H9 (cell line): ENCODE results near the gene LCE6A. TPM values are rescaled to one million over a fixed set of nuclear protein-coding genes. Genes with fewer than 3 reads are reported as not detected.

Experiments
- DNase-seq: peaks from one replicate; pipeline ENCODE4 v3.0.0-alpha.2; 2017
- H2AFZ ChIP-seq: one replicate; pipeline ENCODE4 v1.6.1; 2013; ENCODE audit warnings: mild to moderate bottlenecking, low read length, control low read depth, moderate library complexity
- H2AK5ac ChIP-seq: 2 replicates; pipeline ENCODE4 v1.6.1; 2013; ENCODE audit warnings: low read length, control low read depth, mixed read lengths; ENCODE audit not compliant: insufficient read length
- H2BK120ac ChIP-seq: one replicate; pipeline ENCODE4 v1.6.1; 2013; ENCODE audit warnings: low read depth, mild to moderate bottlenecking, low read length, control low read depth, inconsistent platforms; ENCODE audit not compliant: poor library complexity, severe bottlenecking
- H2BK12ac ChIP-seq: 2 replicates; pipeline ENCODE4 v1.6.1; 2013; ENCODE audit warnings: low read length, control low read depth, mixed read lengths, low read depth; ENCODE audit not compliant: insufficient read length
- H2BK15ac ChIP-seq: 2 replicates; pipeline ENCODE4 v1.6.1; 2013; ENCODE audit warnings: low read depth, low read length, control low read depth
- H2BK20ac ChIP-seq: one replicate; pipeline ENCODE4 v1.6.1; 2013; ENCODE audit warnings: low read depth, mild to moderate bottlenecking, low read length, control low read depth, inconsistent platforms; ENCODE audit not compliant: poor library complexity, severe bottlenecking
- H2BK5ac ChIP-seq: 2 replicates; pipeline ENCODE4 v1.6.1; 2013; ENCODE audit warnings: low read length, control low read depth, mixed read lengths; ENCODE audit not compliant: insufficient read length
- H3K14ac ChIP-seq: 2 replicates; pipeline ENCODE4 v1.6.1; 2013; ENCODE audit warnings: low read length, control low read depth; ENCODE audit not compliant: insufficient read depth
- H3K18ac ChIP-seq: 2 replicates; pipeline ENCODE4 v1.6.1; 2013; ENCODE audit warnings: low read depth, mild to moderate bottlenecking, mixed read lengths, low read length, control low read depth; ENCODE audit not compliant: insufficient read length
- H3K23ac ChIP-seq: 2 replicates; pipeline ENCODE4 v1.6.1; 2013; ENCODE audit warnings: low read length, control low read depth, mixed read lengths, low read depth; ENCODE audit not compliant: insufficient read length
- H3K23me2 ChIP-seq: 2 replicates; pipeline ENCODE4 v1.6.1; 2013; ENCODE audit warnings: low read depth, mild to moderate bottlenecking, mixed read lengths, low read length, control low read depth; ENCODE audit not compliant: insufficient read length, poor library complexity, severe bottlenecking
- H3K27ac ChIP-seq: 2 replicates; pipeline ENCODE4 v1.5.1; 2013; ENCODE audit warnings: low read length, control low read depth, mixed read lengths, low read depth; ENCODE audit not compliant: insufficient read length
- H3K27me3 ChIP-seq: 2 replicates; pipeline ENCODE4 v1.6.1; 2013; ENCODE audit warnings: low read length, control low read depth, inconsistent platforms; ENCODE audit not compliant: insufficient read depth
- H3K4ac ChIP-seq: 2 replicates; pipeline ENCODE4 v1.6.1; 2013; ENCODE audit warnings: low read depth, mild to moderate bottlenecking, control low read depth, inconsistent platforms, low read length, moderate library complexity
- H3K4me1 ChIP-seq: 2 replicates; pipeline ENCODE4 v1.6.1; 2013; ENCODE audit warnings: low read length, control low read depth, inconsistent platforms; ENCODE audit not compliant: insufficient read depth
- H3K4me2 ChIP-seq: 2 replicates; pipeline ENCODE4 v1.6.1; 2013; ENCODE audit warnings: low read length, control low read depth, mixed read lengths; ENCODE audit not compliant: insufficient read length, insufficient read depth
- H3K56ac ChIP-seq: 2 replicates; pipeline ENCODE4 v1.6.1; 2013; ENCODE audit warnings: low read depth, mild to moderate bottlenecking, mixed read lengths, low read length, control low read depth; ENCODE audit not compliant: insufficient read length
- H3K79me1 ChIP-seq: 2 replicates; pipeline ENCODE4 v1.6.1; 2013; ENCODE audit warnings: low read depth, mild to moderate bottlenecking, moderate library complexity, low read length, control low read depth, inconsistent platforms; ENCODE audit not compliant: insufficient read depth, poor library complexity, severe bottlenecking
- H3K79me2 ChIP-seq: 2 replicates; pipeline ENCODE4 v1.6.1; 2013; ENCODE audit warnings: low read length, control low read depth, inconsistent platforms; ENCODE audit not compliant: insufficient read depth
- H3K9ac ChIP-seq: 2 replicates; pipeline ENCODE4 v1.6.1; 2013; ENCODE audit warnings: low read length, control low read depth, mixed read lengths; ENCODE audit not compliant: insufficient read length; ENCODE audit errors: extremely low read depth
- H3K9me3 ChIP-seq: one replicate; pipeline ENCODE4 v1.6.1; 2013; ENCODE audit warnings: low read depth, low read length, inconsistent platforms; ENCODE audit not compliant: control insufficient read depth
- H3T11ph ChIP-seq: one replicate; pipeline ENCODE4 v1.6.1; 2013; ENCODE audit warnings: mild to moderate bottlenecking, low read length, control low read depth, inconsistent platforms
- H4K20me1 ChIP-seq: one replicate; pipeline ENCODE4 v1.6.1; 2013; ENCODE audit not compliant: control insufficient read depth, insufficient read length, insufficient read depth
- H4K5ac ChIP-seq: 2 replicates; pipeline ENCODE4 v1.6.1; 2013; ENCODE audit warnings: low read depth, mild to moderate bottlenecking, mixed read lengths, low read length, control low read depth; ENCODE audit not compliant: insufficient read length
- H4K8ac ChIP-seq: replicated peaks from 2 replicates; pipeline ENCODE4 v1.6.1; 2013; ENCODE audit warnings: low read length, control low read depth, mixed read lengths, low read depth; ENCODE audit not compliant: insufficient read length
- H4K91ac ChIP-seq: 2 replicates; pipeline ENCODE4 v1.6.1; 2013; ENCODE audit warnings: low read depth, mild to moderate bottlenecking, moderate library complexity, mixed read lengths, low read length, control low read depth; ENCODE audit not compliant: insufficient read length
- H3K27ac Mint-ChIP-seq, 3 experiments: 2 replicates in 2 of 3; 3 replicates in 1 of 3; pipeline ENCODE4 v1.8.0; 2020 to 2021; ENCODE audit warnings: mixed read lengths in 3 of 3, mild to moderate bottlenecking in 1 of 3, moderate library complexity in 1 of 3
- H3K27me3 Mint-ChIP-seq: 2 replicates; pipeline ENCODE4 v1.8.0; 2021; ENCODE audit warnings: low read depth, mild to moderate bottlenecking, moderate library complexity, mixed read lengths
- H3K36me3 Mint-ChIP-seq, 3 experiments: 2 replicates in 2 of 3; 3 replicates in 1 of 3; pipeline ENCODE4 v1.8.0; 2020 to 2021; ENCODE audit warnings: low read depth in 3 of 3, mixed read lengths in 3 of 3; ENCODE audit not compliant: insufficient read depth in 1 of 3
- H3K4me1 Mint-ChIP-seq, 2 experiments: 2 replicates each; pipeline ENCODE4 v1.8.0; 2020; ENCODE audit warnings: mixed read lengths in 2 of 2
- H3K4me3 Mint-ChIP-seq, 2 experiments: 2 replicates in 1 of 2; 3 replicates in 1 of 2; pipeline ENCODE4 v1.8.0; 2020 to 2021; ENCODE audit warnings: mild to moderate bottlenecking in 2 of 2, mixed read lengths in 2 of 2, moderate library complexity in 1 of 2
- H3K9me3 Mint-ChIP-seq, 2 experiments: 2 replicates in 1 of 2; 3 replicates in 1 of 2; pipeline ENCODE4 v1.8.0; 2020; ENCODE audit warnings: mild to moderate bottlenecking in 2 of 2, mixed read lengths in 2 of 2, moderate library complexity in 1 of 2
- WGBS: extraction: QIAGEN DNeasy Blood & Tissue Kit; methylation state at CpG from one replicate; pipeline ENCODE4 v1.1.7; 2013; ENCODE audit warnings: missing lambda C conversion rate, low lambda C conversion rate, mixed read lengths; ENCODE audit not compliant: insufficient read length; ENCODE audit errors: extremely low coverage; 5-methylcytosine and 5-hydroxymethylcytosine counted together
- total RNA-seq: library from RNA; stranded (reverse); gene quantifications from 2 replicates; pipeline ENCODE4 v1.2.1, GENCODE V29; 2021
- TF ChIP-seq, protein P1 (sequence below): fragments of 200-600 bp; sonication (generic); conservative IDR thresholded peaks from 3 replicates; pipeline ENCODE4 v1.8.0; 2021; ENCODE audit warnings: antibody characterized with exemption, mild to moderate bottlenecking

The LCE6A gene
- total RNA-seq, 1 experiment from 2014 or later, result not detected

- no peak overlapping the region for H2AFZ ChIP-seq
- H3K27ac ChIP-seq, result no peak overlapping the region
- TF ChIP-seq, protein P1, sequence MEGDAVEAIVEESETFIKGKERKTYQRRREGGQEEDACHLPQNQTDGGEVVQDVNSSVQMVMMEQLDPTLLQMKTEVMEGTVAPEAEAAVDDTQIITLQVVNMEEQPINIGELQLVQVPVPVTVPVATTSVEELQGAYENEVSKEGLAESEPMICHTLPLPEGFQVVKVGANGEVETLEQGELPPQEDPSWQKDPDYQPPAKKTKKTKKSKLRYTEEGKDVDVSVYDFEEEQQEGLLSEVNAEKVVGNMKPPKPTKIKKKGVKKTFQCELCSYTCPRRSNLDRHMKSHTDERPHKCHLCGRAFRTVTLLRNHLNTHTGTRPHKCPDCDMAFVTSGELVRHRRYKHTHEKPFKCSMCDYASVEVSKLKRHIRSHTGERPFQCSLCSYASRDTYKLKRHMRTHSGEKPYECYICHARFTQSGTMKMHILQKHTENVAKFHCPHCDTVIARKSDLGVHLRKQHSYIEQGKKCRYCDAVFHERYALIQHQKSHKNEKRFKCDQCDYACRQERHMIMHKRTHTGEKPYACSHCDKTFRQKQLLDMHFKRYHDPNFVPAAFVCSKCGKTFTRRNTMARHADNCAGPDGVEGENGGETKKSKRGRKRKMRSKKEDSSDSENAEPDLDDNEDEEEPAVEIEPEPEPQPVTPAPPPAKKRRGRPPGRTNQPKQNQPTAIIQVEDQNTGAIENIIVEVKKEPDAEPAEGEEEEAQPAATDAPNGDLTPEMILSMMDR, result no peak
- no peak overlapping the region for H2BK5ac ChIP-seq
- no peaks in the 10 kb centered on the region for H3K23me2 ChIP-seq
- no peak overlapping the region for H3K4me3 Mint-ChIP-seq
- peaks cover 88 to 93% of the 10 kb centered on the region in 2 experiments for H3K9me3 Mint-ChIP-seq
- no peaks in the 10 kb centered on the region for H3K4me1 ChIP-seq
- H3K9me3 ChIP-seq, result peaks cover 55% of the 10 kb centered on the region
- H4K91ac ChIP-seq, result no peak overlapping the region
- H3K27me3 ChIP-seq, result no peaks in the 10 kb centered on the region; the same call in 1 of the 2 replicates
- no peaks in the 10 kb centered on the region for H3K79me2 ChIP-seq
- no peak overlapping the region for H3K27ac Mint-ChIP-seq
- H2BK20ac ChIP-seq, result no peak overlapping the region
- no peak overlapping the region for H2BK12ac ChIP-seq
- peaks cover 4 to 21% (median 8%) of the 10 kb centered on the region in 3 experiments for H3K36me3 Mint-ChIP-seq
- H3K79me1 ChIP-seq, result no peaks in the 10 kb centered on the region
- H3T11ph ChIP-seq, result no peak overlapping the region
- no CpG with 5 or more reads among the region's 4 CpGs for WGBS
- no peak overlapping the region for H3K4me2 ChIP-seq
- no peaks in the 10 kb centered on the region for H3K4me1 Mint-ChIP-seq
- H3K4ac ChIP-seq, result no peak overlapping the region
- no peak overlapping the region for H3K18ac ChIP-seq
- no peak overlapping the region for H2BK15ac ChIP-seq
- no peak for DNase-seq
- H2AK5ac ChIP-seq, result no peak overlapping the region
- no peak overlapping the region for H3K56ac ChIP-seq
- no peak overlapping the region for H3K9ac ChIP-seq
- H4K20me1 ChIP-seq, result no peaks in the 10 kb centered on the region
- H3K23ac ChIP-seq, result no peak overlapping the region
- H2BK120ac ChIP-seq, result no peak overlapping the region
- no peak overlapping the region for H3K14ac ChIP-seq
- no peaks in the 10 kb centered on the region for H3K27me3 Mint-ChIP-seq
- H4K5ac ChIP-seq, result no peak overlapping the region
- no peak overlapping the region for H4K8ac ChIP-seq
These were observed 47.0 kb upstream of the LCE6A start for GRCh38 chr1:152795686-152796085.
